H9 (cell line): ENCODE results near the gene SLC6A18. TPM values are rescaled to one million over a fixed set of nuclear protein-coding genes. Genes with fewer than 3 reads are reported as not detected.

ENCODE experiments used
- DNase-seq: peaks from one replicate; pipeline ENCODE4 v3.0.0-alpha.2; 2017
- H2AFZ ChIP-seq: one replicate; pipeline ENCODE4 v1.6.1; 2013; ENCODE audit warnings: mild to moderate bottlenecking, low read length, control low read depth, moderate library complexity
- H2AK5ac ChIP-seq: 2 replicates; pipeline ENCODE4 v1.6.1; 2013; ENCODE audit warnings: low read length, control low read depth, mixed read lengths; ENCODE audit not compliant: insufficient read length
- H2BK120ac ChIP-seq: one replicate; pipeline ENCODE4 v1.6.1; 2013; ENCODE audit warnings: low read depth, mild to moderate bottlenecking, low read length, control low read depth, inconsistent platforms; ENCODE audit not compliant: poor library complexity, severe bottlenecking
- H2BK12ac ChIP-seq: 2 replicates; pipeline ENCODE4 v1.6.1; 2013; ENCODE audit warnings: low read length, control low read depth, mixed read lengths, low read depth; ENCODE audit not compliant: insufficient read length
- H2BK15ac ChIP-seq: 2 replicates; pipeline ENCODE4 v1.6.1; 2013; ENCODE audit warnings: low read depth, low read length, control low read depth
- H2BK20ac ChIP-seq: one replicate; pipeline ENCODE4 v1.6.1; 2013; ENCODE audit warnings: low read depth, mild to moderate bottlenecking, low read length, control low read depth, inconsistent platforms; ENCODE audit not compliant: poor library complexity, severe bottlenecking
- H2BK5ac ChIP-seq: 2 replicates; pipeline ENCODE4 v1.6.1; 2013; ENCODE audit warnings: low read length, control low read depth, mixed read lengths; ENCODE audit not compliant: insufficient read length
- H3K14ac ChIP-seq: 2 replicates; pipeline ENCODE4 v1.6.1; 2013; ENCODE audit warnings: low read length, control low read depth; ENCODE audit not compliant: insufficient read depth
- H3K18ac ChIP-seq: 2 replicates; pipeline ENCODE4 v1.6.1; 2013; ENCODE audit warnings: low read depth, mild to moderate bottlenecking, mixed read lengths, low read length, control low read depth; ENCODE audit not compliant: insufficient read length
- H3K23ac ChIP-seq: 2 replicates; pipeline ENCODE4 v1.6.1; 2013; ENCODE audit warnings: low read length, control low read depth, mixed read lengths, low read depth; ENCODE audit not compliant: insufficient read length
- H3K23me2 ChIP-seq: 2 replicates; pipeline ENCODE4 v1.6.1; 2013; ENCODE audit warnings: low read depth, mild to moderate bottlenecking, mixed read lengths, low read length, control low read depth; ENCODE audit not compliant: insufficient read length, poor library complexity, severe bottlenecking
- H3K27ac ChIP-seq: 2 replicates; pipeline ENCODE4 v1.5.1; 2013; ENCODE audit warnings: low read length, control low read depth, mixed read lengths, low read depth; ENCODE audit not compliant: insufficient read length
- H3K27me3 ChIP-seq: 2 replicates; pipeline ENCODE4 v1.6.1; 2013; ENCODE audit warnings: low read length, control low read depth, inconsistent platforms; ENCODE audit not compliant: insufficient read depth
- H3K4ac ChIP-seq: 2 replicates; pipeline ENCODE4 v1.6.1; 2013; ENCODE audit warnings: low read depth, mild to moderate bottlenecking, control low read depth, inconsistent platforms, low read length, moderate library complexity
- H3K4me1 ChIP-seq: 2 replicates; pipeline ENCODE4 v1.6.1; 2013; ENCODE audit warnings: low read length, control low read depth, inconsistent platforms; ENCODE audit not compliant: insufficient read depth
- H3K4me2 ChIP-seq: 2 replicates; pipeline ENCODE4 v1.6.1; 2013; ENCODE audit warnings: low read length, control low read depth, mixed read lengths; ENCODE audit not compliant: insufficient read length, insufficient read depth
- H3K56ac ChIP-seq: 2 replicates; pipeline ENCODE4 v1.6.1; 2013; ENCODE audit warnings: low read depth, mild to moderate bottlenecking, mixed read lengths, low read length, control low read depth; ENCODE audit not compliant: insufficient read length
- H3K79me1 ChIP-seq: 2 replicates; pipeline ENCODE4 v1.6.1; 2013; ENCODE audit warnings: low read depth, mild to moderate bottlenecking, moderate library complexity, low read length, control low read depth, inconsistent platforms; ENCODE audit not compliant: insufficient read depth, poor library complexity, severe bottlenecking
- H3K79me2 ChIP-seq: 2 replicates; pipeline ENCODE4 v1.6.1; 2013; ENCODE audit warnings: low read length, control low read depth, inconsistent platforms; ENCODE audit not compliant: insufficient read depth
- H3K9ac ChIP-seq: 2 replicates; pipeline ENCODE4 v1.6.1; 2013; ENCODE audit warnings: low read length, control low read depth, mixed read lengths; ENCODE audit not compliant: insufficient read length; ENCODE audit errors: extremely low read depth
- H3K9me3 ChIP-seq: one replicate; pipeline ENCODE4 v1.6.1; 2013; ENCODE audit warnings: low read depth, low read length, inconsistent platforms; ENCODE audit not compliant: control insufficient read depth
- H3T11ph ChIP-seq: one replicate; pipeline ENCODE4 v1.6.1; 2013; ENCODE audit warnings: mild to moderate bottlenecking, low read length, control low read depth, inconsistent platforms
- H4K20me1 ChIP-seq: one replicate; pipeline ENCODE4 v1.6.1; 2013; ENCODE audit not compliant: control insufficient read depth, insufficient read length, insufficient read depth
- H4K5ac ChIP-seq: 2 replicates; pipeline ENCODE4 v1.6.1; 2013; ENCODE audit warnings: low read depth, mild to moderate bottlenecking, mixed read lengths, low read length, control low read depth; ENCODE audit not compliant: insufficient read length
- H4K8ac ChIP-seq: replicated peaks from 2 replicates; pipeline ENCODE4 v1.6.1; 2013; ENCODE audit warnings: low read length, control low read depth, mixed read lengths, low read depth; ENCODE audit not compliant: insufficient read length
- H4K91ac ChIP-seq: 2 replicates; pipeline ENCODE4 v1.6.1; 2013; ENCODE audit warnings: low read depth, mild to moderate bottlenecking, moderate library complexity, mixed read lengths, low read length, control low read depth; ENCODE audit not compliant: insufficient read length
- H3K27ac Mint-ChIP-seq, 3 experiments: 2 replicates in 2 of 3; 3 replicates in 1 of 3; pipeline ENCODE4 v1.8.0; 2020 to 2021; ENCODE audit warnings: mixed read lengths in 3 of 3, mild to moderate bottlenecking in 1 of 3, moderate library complexity in 1 of 3
- H3K27me3 Mint-ChIP-seq: 2 replicates; pipeline ENCODE4 v1.8.0; 2021; ENCODE audit warnings: low read depth, mild to moderate bottlenecking, moderate library complexity, mixed read lengths
- H3K36me3 Mint-ChIP-seq, 3 experiments: 2 replicates in 2 of 3; 3 replicates in 1 of 3; pipeline ENCODE4 v1.8.0; 2020 to 2021; ENCODE audit warnings: low read depth in 3 of 3, mixed read lengths in 3 of 3; ENCODE audit not compliant: insufficient read depth in 1 of 3
- H3K4me1 Mint-ChIP-seq, 2 experiments: 2 replicates each; pipeline ENCODE4 v1.8.0; 2020; ENCODE audit warnings: mixed read lengths in 2 of 2
- H3K4me3 Mint-ChIP-seq, 2 experiments: 2 replicates in 1 of 2; 3 replicates in 1 of 2; pipeline ENCODE4 v1.8.0; 2020 to 2021; ENCODE audit warnings: mild to moderate bottlenecking in 2 of 2, mixed read lengths in 2 of 2, moderate library complexity in 1 of 2
- H3K9me3 Mint-ChIP-seq, 2 experiments: 2 replicates in 1 of 2; 3 replicates in 1 of 2; pipeline ENCODE4 v1.8.0; 2020; ENCODE audit warnings: mild to moderate bottlenecking in 2 of 2, mixed read lengths in 2 of 2, moderate library complexity in 1 of 2
- WGBS: extraction: QIAGEN DNeasy Blood & Tissue Kit; methylation state at CpG from one replicate; pipeline ENCODE4 v1.1.7; 2013; ENCODE audit warnings: missing lambda C conversion rate, low lambda C conversion rate, mixed read lengths; ENCODE audit not compliant: insufficient read length; ENCODE audit errors: extremely low coverage; 5-methylcytosine and 5-hydroxymethylcytosine counted together
- total RNA-seq: library from RNA; stranded (reverse); gene quantifications from 2 replicates; pipeline ENCODE4 v1.2.1, GENCODE V29; 2021
- TF ChIP-seq, protein P1 (sequence below): fragments of 200-600 bp; sonication (generic); conservative IDR thresholded peaks from 3 replicates; pipeline ENCODE4 v1.8.0; 2021; ENCODE audit warnings: antibody characterized with exemption, mild to moderate bottlenecking

Gene SLC6A18
- total RNA-seq, 1 experiment from 2014 or later, result not detected

DNA sequence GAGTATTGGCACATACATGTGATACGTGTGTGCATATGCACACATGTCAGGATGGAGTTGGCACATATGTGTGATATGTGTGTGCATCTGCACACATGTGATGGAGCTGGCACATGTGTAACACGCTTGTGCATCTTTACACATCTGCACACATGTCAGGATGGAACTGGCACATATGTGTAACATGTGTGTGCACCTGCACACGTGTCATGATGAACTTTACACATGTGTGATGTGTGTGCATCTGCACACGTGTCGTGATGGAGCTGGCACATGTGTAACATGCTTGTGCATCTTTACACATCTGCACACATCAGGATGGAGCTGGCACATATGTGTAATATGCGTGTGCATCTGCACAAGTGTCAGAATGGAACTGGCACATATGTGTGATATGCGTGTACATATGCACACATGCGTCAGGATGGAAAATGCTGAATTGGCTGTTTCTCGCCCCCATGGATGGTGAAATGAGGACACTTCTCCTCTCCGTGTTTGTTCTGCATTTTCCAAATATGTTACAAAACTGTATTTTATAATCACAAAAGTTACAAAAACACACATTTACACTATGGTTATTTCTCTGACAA, 40.0 kb upstream of the SLC6A18 start:
- H3K9me3 ChIP-seq, result no peaks in the 10 kb centered on the region
- Mint-ChIP-seq H3K27ac (no peak overlapping the region), H3K27me3 (peaks cover 3% of the 10 kb centered on the region; the same call in 1 of the 2 replicates), H3K9me3 (no peaks in the 10 kb centered on the region), H3K36me3 (no peaks in the 10 kb centered on the region), H3K4me3 (no peak overlapping the region), H3K4me1 (peaks cover 5% of the 10 kb centered on the region in 2 experiments; a peak in 2 of 4 replicates)
- no peaks in the 10 kb centered on the region for H3K27me3 ChIP-seq
- no peak for DNase-seq
- WGBS, result no CpG with 5 or more reads among the region's 10 CpGs
- H3K23ac ChIP-seq, result no peak overlapping the region
- H2BK20ac ChIP-seq, result no peak overlapping the region
- H4K20me1 ChIP-seq, result no peaks in the 10 kb centered on the region
- H3K18ac ChIP-seq, result no peak overlapping the region
- no peaks in the 10 kb centered on the region for H3K4me1 ChIP-seq
- H3K79me2 ChIP-seq, result no peaks in the 10 kb centered on the region
- no peak overlapping the region for H2BK15ac ChIP-seq
- no peak overlapping the region for H2BK120ac ChIP-seq
- H2BK5ac ChIP-seq, result no peak overlapping the region
- H3T11ph ChIP-seq, result no peak overlapping the region
- H3K23me2 ChIP-seq, result no peaks in the 10 kb centered on the region
- no peak overlapping the region for H2BK12ac ChIP-seq
- no peak overlapping the region for H3K27ac ChIP-seq
- H2AFZ ChIP-seq, result no peak overlapping the region
- no peak overlapping the region for H4K5ac ChIP-seq
- TF ChIP-seq, protein P1, sequence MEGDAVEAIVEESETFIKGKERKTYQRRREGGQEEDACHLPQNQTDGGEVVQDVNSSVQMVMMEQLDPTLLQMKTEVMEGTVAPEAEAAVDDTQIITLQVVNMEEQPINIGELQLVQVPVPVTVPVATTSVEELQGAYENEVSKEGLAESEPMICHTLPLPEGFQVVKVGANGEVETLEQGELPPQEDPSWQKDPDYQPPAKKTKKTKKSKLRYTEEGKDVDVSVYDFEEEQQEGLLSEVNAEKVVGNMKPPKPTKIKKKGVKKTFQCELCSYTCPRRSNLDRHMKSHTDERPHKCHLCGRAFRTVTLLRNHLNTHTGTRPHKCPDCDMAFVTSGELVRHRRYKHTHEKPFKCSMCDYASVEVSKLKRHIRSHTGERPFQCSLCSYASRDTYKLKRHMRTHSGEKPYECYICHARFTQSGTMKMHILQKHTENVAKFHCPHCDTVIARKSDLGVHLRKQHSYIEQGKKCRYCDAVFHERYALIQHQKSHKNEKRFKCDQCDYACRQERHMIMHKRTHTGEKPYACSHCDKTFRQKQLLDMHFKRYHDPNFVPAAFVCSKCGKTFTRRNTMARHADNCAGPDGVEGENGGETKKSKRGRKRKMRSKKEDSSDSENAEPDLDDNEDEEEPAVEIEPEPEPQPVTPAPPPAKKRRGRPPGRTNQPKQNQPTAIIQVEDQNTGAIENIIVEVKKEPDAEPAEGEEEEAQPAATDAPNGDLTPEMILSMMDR, result no peak
- no peak overlapping the region for H3K4ac ChIP-seq
- no peak overlapping the region for H2AK5ac ChIP-seq
- no peak overlapping the region for H4K91ac ChIP-seq
- no peak overlapping the region for H4K8ac ChIP-seq
- H3K4me2 ChIP-seq, result no peak overlapping the region
- no peak overlapping the region for H3K14ac ChIP-seq
- H3K9ac ChIP-seq, result no peak overlapping the region
- H3K56ac ChIP-seq, result no peak overlapping the region
- no peaks in the 10 kb centered on the region for H3K79me1 ChIP-seq
